HFF-Myc (cell line): ENCODE data around the gene BRINP3.
"Not testable (repeated sequence)": the region's sequence is repeated elsewhere in the genome, so short reads cannot be mapped to it uniquely, and the experiment has no call there.

ENCODE experiments used
- DNase-seq: peaks from one replicate; pipeline ENCODE4 v3.0.0-alpha.2; 2011; ENCODE audit warnings: low read depth; ENCODE audit errors: extremely low read depth
- H3K4me3 ChIP-seq: replicated peaks from 2 replicates; pipeline ENCODE4 v1.5.1; 2011; ENCODE audit warnings: low read depth, mild to moderate bottlenecking, control low read depth, low read length
- TF ChIP-seq, protein P1 (sequence below): IDR thresholded peaks from 2 replicates; pipeline ENCODE4 v1.5.1; 2012; ENCODE audit warnings: mild to moderate bottlenecking, low read depth, low read length, control low read depth; ENCODE audit errors: missing control alignments

BRINP3 gene

DNA sequence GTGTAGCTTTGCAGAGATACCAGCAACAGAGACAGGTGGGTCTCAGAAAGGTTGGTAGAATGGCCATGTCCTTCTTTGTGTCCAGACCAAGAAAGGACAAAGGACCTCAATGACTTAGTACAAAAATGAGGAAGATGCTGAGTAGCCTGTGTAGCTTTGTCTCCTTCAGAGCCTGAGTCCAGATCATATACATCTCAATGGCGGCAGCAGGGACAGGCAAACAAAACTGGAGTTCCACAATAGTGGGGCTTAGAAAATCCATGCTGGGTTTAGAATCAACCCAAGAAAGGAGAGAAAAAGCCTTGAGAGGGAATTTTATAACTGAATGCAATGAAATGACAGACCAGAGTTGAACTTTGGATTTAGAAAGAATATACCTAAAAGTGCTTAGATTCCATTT is 339.0 kb downstream of the BRINP3 start:
- no peak for DNase-seq
- TF ChIP-seq, protein P1, sequence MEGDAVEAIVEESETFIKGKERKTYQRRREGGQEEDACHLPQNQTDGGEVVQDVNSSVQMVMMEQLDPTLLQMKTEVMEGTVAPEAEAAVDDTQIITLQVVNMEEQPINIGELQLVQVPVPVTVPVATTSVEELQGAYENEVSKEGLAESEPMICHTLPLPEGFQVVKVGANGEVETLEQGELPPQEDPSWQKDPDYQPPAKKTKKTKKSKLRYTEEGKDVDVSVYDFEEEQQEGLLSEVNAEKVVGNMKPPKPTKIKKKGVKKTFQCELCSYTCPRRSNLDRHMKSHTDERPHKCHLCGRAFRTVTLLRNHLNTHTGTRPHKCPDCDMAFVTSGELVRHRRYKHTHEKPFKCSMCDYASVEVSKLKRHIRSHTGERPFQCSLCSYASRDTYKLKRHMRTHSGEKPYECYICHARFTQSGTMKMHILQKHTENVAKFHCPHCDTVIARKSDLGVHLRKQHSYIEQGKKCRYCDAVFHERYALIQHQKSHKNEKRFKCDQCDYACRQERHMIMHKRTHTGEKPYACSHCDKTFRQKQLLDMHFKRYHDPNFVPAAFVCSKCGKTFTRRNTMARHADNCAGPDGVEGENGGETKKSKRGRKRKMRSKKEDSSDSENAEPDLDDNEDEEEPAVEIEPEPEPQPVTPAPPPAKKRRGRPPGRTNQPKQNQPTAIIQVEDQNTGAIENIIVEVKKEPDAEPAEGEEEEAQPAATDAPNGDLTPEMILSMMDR = no peak
- H3K4me3 ChIP-seq = no peak overlapping the region

DNA sequence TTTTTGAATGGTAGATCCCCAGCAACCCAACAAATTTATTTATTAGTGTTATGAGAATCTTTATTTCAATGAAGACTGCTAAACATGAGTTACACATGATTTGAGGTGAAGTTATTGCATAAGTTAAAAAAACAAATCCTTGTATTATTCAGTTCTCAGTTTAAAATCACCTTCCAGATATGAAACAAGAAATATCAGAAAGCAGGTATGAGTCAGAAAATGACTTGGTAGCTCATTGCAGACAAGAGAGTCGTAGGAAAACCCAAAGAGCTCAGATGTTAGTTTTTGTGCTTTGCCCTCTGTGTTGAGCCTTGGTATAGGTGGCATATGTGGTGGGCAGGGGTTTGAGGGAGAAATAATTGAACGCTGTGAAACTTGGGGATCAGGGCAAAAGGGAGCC is 339.4 kb downstream of the BRINP3 start:
- H3K4me3 ChIP-seq = no peak overlapping the region
- no peak for DNase-seq
- TF ChIP-seq, protein P1 = no peak

DNA sequence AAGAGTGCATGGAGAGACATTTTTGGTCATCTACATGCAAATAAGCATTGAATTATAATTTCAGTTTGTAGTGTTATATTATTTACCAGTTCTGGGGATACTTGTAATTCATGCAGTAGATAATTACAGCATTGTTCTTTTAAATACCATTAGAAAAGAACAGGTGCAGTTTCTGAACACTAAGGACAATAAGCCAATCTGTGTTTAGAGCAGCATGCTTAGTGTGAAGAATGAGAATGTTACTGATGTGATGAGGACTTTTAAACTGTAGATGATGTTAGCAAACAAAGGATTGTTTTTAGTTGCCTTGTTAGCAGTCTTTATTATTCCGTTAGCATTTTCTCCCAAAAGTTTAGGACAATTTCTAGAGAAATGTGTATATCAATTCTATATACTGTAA is 348.3 kb downstream of the BRINP3 start:
- no peak for DNase-seq
- TF ChIP-seq, protein P1 = no peak
- H3K4me3 ChIP-seq = no peak overlapping the region

DNA sequence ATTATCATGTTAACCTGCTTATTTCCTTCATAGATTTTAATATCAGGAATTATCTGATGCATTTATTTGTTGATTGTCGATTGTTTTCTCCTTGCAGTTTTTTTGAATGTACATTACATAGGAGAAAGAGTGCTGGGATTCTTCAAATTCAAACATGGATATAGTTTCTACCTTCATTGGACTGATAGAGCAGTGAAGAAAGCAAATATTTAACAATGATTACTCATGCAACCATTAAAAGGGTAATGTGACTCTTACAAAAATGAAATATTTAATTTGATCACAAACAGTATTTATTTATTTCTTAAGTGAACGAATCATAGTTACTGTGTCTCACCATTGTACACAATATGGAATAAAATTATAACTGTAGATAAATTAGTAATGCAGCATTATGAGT is 350.9 kb downstream of the BRINP3 start:
- DNase-seq = no peak
- no peak overlapping the region for H3K4me3 ChIP-seq
- TF ChIP-seq, protein P1 = no peak

DNA sequence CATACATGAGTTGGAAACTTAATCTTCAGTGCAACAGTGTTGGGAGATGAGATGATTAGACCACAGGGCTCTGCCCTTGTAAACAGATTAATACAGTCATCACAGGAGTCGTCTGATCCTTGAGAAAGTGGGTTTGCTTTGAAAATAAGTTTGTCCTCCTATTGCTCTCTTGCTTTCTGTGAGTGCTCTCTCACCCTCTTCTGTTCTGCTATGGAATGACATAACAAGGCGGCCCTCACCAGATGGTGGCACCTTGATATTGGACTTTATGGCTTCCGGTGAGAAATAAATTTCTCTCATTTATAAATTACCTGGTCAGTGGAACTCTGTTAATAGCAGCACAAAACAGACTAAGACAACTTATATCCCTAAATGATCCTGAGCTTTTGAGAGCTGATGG is 353.6 kb downstream of the BRINP3 start:
- no peak for DNase-seq
- TF ChIP-seq, protein P1 = no peak
- no peak overlapping the region for H3K4me3 ChIP-seq

DNA sequence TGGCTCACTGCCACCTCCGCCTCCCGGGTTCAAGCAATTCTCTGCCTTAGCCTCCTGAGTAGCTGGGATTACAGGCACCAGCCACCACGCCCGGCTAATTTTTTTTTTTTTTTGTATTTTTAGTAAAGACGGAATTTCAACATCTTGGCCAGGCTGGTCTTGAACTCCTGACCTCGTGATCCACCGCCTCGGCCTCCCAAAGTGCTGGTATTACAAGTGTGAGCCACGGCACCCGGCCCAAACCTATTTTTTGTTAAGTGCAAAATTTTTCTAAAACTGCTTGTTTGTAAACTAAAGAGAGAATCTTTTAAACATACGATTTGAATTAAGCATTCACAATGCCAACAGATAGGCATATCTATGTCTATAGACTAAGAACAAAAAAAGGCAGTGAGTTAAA is 357.1 kb downstream of the BRINP3 start:
- H3K4me3 ChIP-seq = not testable (repeated sequence)

DNA sequence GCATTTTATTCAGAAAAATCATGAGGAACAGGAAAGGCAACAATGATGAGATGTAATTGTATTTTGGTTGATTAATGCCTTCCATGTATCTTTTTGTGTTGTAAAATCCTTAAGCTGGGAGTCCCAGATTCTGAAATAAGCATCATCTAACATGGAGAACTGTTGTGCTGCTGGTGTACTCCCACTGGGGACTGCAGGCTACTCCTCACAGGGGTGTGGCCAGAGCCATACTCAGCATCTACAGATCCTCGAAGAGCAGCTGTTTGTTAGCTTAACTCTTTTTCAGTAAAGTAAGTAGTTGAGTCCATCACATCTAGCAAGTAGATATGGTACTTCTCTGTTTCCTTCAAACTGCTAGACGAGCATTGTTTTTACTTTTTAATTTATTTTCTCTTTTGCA is 358.0 kb downstream of the BRINP3 start:
- no peak overlapping the region for H3K4me3 ChIP-seq
- no peak for DNase-seq
- TF ChIP-seq, protein P1 = no peak

More for the DNA sequence above, 357.1 kb downstream of the BRINP3 start:
- not testable (repeated sequence) for DNase-seq
